HL-60 (cell line): ENCODE data around the gene SPATA33.

Source experiments
- DNase-seq, 2 experiments: peaks; one replicate each; pipeline ENCODE4 v3.0.0-alpha.2; 2010 to 2020; ENCODE audit warnings: low read depth in 1 of 2, low spot score in 1 of 2
- H3K27ac ChIP-seq: fragments of 250-450 bp; sonication (Bioruptor Pico); replicated peaks from 2 replicates; pipeline ENCODE4 v1.5.1; 2020; ENCODE audit warnings: mild to moderate bottlenecking, moderate library complexity
- H3K27me3 ChIP-seq: fragments of 250-450 bp; sonication (Bioruptor Pico); 2 replicates; pipeline ENCODE4 v1.5.1; 2021; ENCODE audit warnings: mild to moderate bottlenecking, moderate library complexity; ENCODE audit not compliant: insufficient read depth, poor library complexity, severe bottlenecking
- H3K4me3 ChIP-seq: replicated peaks from 2 replicates; pipeline ENCODE4 v1.5.1; 2011; ENCODE audit warnings: mild to moderate bottlenecking, control low read depth, low read length; ENCODE audit not compliant: insufficient read depth
- CTCF ChIP-seq: IDR thresholded peaks from one replicate; pipeline ENCODE4 v1.5.1; 2011; ENCODE audit warnings: low read length, control low read depth, inconsistent platforms; ENCODE audit not compliant: insufficient read depth
- GABPA ChIP-seq: IDR thresholded peaks from 2 replicates; pipeline ENCODE4 v1.6.1; 2012; ENCODE audit warnings: low read depth
- POLR2AphosphoS5 ChIP-seq: IDR thresholded peaks from 2 replicates; pipeline ENCODE4 v1.6.1; 2012; ENCODE audit warnings: low read depth
- SPI1 ChIP-seq: IDR thresholded peaks from 2 replicates; pipeline ENCODE4 v1.6.1; 2012; ENCODE audit warnings: low read depth, mild to moderate bottlenecking, borderline replicate concordance
- TF ChIP-seq, protein P1 (sequence below): IDR thresholded peaks from 2 replicates; pipeline ENCODE4 v1.6.1; 2012; ENCODE audit warnings: low read depth; ENCODE audit not compliant: insufficient replicate concordance

SPATA33 gene

GRCh38 chr16:89704281-89704680, 46.6 kb downstream of the SPATA33 start:
- TF ChIP-seq GABPA (no peak), SPI1 (no peak), POLR2AphosphoS5 (no peak), CTCF (no peak)
- TF ChIP-seq, protein P1, sequence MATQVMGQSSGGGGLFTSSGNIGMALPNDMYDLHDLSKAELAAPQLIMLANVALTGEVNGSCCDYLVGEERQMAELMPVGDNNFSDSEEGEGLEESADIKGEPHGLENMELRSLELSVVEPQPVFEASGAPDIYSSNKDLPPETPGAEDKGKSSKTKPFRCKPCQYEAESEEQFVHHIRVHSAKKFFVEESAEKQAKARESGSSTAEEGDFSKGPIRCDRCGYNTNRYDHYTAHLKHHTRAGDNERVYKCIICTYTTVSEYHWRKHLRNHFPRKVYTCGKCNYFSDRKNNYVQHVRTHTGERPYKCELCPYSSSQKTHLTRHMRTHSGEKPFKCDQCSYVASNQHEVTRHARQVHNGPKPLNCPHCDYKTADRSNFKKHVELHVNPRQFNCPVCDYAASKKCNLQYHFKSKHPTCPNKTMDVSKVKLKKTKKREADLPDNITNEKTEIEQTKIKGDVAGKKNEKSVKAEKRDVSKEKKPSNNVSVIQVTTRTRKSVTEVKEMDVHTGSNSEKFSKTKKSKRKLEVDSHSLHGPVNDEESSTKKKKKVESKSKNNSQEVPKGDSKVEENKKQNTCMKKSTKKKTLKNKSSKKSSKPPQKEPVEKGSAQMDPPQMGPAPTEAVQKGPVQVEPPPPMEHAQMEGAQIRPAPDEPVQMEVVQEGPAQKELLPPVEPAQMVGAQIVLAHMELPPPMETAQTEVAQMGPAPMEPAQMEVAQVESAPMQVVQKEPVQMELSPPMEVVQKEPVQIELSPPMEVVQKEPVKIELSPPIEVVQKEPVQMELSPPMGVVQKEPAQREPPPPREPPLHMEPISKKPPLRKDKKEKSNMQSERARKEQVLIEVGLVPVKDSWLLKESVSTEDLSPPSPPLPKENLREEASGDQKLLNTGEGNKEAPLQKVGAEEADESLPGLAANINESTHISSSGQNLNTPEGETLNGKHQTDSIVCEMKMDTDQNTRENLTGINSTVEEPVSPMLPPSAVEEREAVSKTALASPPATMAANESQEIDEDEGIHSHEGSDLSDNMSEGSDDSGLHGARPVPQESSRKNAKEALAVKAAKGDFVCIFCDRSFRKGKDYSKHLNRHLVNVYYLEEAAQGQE = no peak
- no peak overlapping the region for H3K27ac ChIP-seq
- H3K4me3 ChIP-seq = no peak overlapping the region
- H3K27me3 ChIP-seq = no peaks in the 10 kb centered on the region
- DNase-seq = no peak

GRCh38 chr16:89705006-89705405, 47.4 kb downstream of the SPATA33 start:
- no peaks in the 10 kb centered on the region for H3K27me3 ChIP-seq
- no peak for DNase-seq
- H3K4me3 ChIP-seq = no peak overlapping the region
- TF ChIP-seq GABPA (no peak), CTCF (no peak), SPI1 (no peak), POLR2AphosphoS5 (no peak)
- TF ChIP-seq, protein P1 = no peak
- H3K27ac ChIP-seq = no peak overlapping the region

- no peak for DNase-seq
- TF ChIP-seq, protein P1 = no peak
- TF ChIP-seq GABPA (no peak), POLR2AphosphoS5 (no peak), CTCF (no peak), SPI1 (no peak)
- H3K27ac ChIP-seq = no peak overlapping the region
- no peak overlapping the region for H3K4me3 ChIP-seq
- no peaks in the 10 kb centered on the region for H3K27me3 ChIP-seq
These were observed 49.1 kb downstream of the SPATA33 start for GRCh38 chr16:89706518-89707260.
